Mesenchymal stem cell (in vitro differentiated cells and primary cell): ENCODE results near the gene TDRD9.

Experiments
- DNase-seq: peaks from one replicate; pipeline ENCODE4 v3.0.0-alpha.2; 2013
- H2AFZ ChIP-seq: one replicate; pipeline ENCODE4 v1.6.1; 2013; ENCODE audit warnings: low read depth, mild to moderate bottlenecking, control low read depth, inconsistent platforms, low read length, moderate library complexity
- H2AK5ac ChIP-seq: 2 replicates; pipeline ENCODE4 v1.6.1; 2013; ENCODE audit warnings: low read length, moderate library complexity, mild to moderate bottlenecking, inconsistent platforms; ENCODE audit not compliant: severe bottlenecking
- H2BK120ac ChIP-seq: one replicate; pipeline ENCODE4 v1.6.1; 2013; ENCODE audit warnings: low read depth, mild to moderate bottlenecking, inconsistent platforms, low read length, moderate library complexity
- H2BK12ac ChIP-seq, 2 experiments: one replicate each; pipeline ENCODE4 v1.6.1; 2013; ENCODE audit warnings: inconsistent platforms in 2 of 2, low read length in 2 of 2, mild to moderate bottlenecking in 2 of 2, moderate library complexity in 2 of 2, control low read depth in 1 of 2
- H2BK15ac ChIP-seq: one replicate; pipeline ENCODE4 v1.6.1; 2013; ENCODE audit warnings: mild to moderate bottlenecking, low read depth, inconsistent platforms; ENCODE audit not compliant: poor library complexity, severe bottlenecking
- H2BK5ac ChIP-seq: 2 replicates; pipeline ENCODE4 v1.6.1; 2013; ENCODE audit warnings: low read depth, mild to moderate bottlenecking, low read length, control low read depth, inconsistent platforms; ENCODE audit not compliant: poor library complexity, severe bottlenecking
- H3K14ac ChIP-seq, 2 experiments: one replicate each; pipeline ENCODE4 v1.6.1; 2013; ENCODE audit warnings: inconsistent platforms in 2 of 2, low read length in 2 of 2, control low read depth in 1 of 2, mild to moderate bottlenecking in 1 of 2, moderate library complexity in 1 of 2
- H3K18ac ChIP-seq, 2 experiments: one replicate each; pipeline ENCODE4 v1.6.1; 2013; ENCODE audit warnings: inconsistent platforms in 2 of 2, low read length in 2 of 2, control low read depth in 1 of 2, low read depth in 1 of 2, mild to moderate bottlenecking in 1 of 2
- H3K23ac ChIP-seq, 2 experiments: one replicate each; pipeline ENCODE4 v1.6.1; 2013; ENCODE audit warnings: inconsistent platforms in 2 of 2, low read length in 2 of 2, mild to moderate bottlenecking in 2 of 2, moderate library complexity in 2 of 2, control low read depth in 1 of 2
- H3K27ac ChIP-seq: 2 replicates; pipeline ENCODE4 v1.5.1; 2013; ENCODE audit warnings: mild to moderate bottlenecking, moderate library complexity, low read length, control low read depth, inconsistent platforms; ENCODE audit not compliant: poor library complexity, severe bottlenecking
- H3K27me3 ChIP-seq, 2 experiments: 2 replicates each; pipeline versions ENCODE4 v1.6.1 to v1.7.0; 2013; ENCODE audit warnings: low read length in 2 of 2, mild to moderate bottlenecking in 2 of 2, moderate library complexity in 2 of 2, control low read depth in 1 of 2, inconsistent platforms in 1 of 2; ENCODE audit not compliant: control insufficient read depth in 1 of 2, insufficient read depth in 1 of 2
- H3K36me3 ChIP-seq, 2 experiments: 2 replicates each; pipeline versions ENCODE4 v1.6.1 to v1.7.0; 2013; ENCODE audit warnings: low read length in 2 of 2, control low read depth in 1 of 2, inconsistent platforms in 1 of 2, low read depth in 1 of 2, mild to moderate bottlenecking in 1 of 2; ENCODE audit not compliant: insufficient read depth in 2 of 2, control insufficient read depth in 1 of 2
- H3K4ac ChIP-seq, 2 experiments: one replicate each; pipeline ENCODE4 v1.6.1; 2013; ENCODE audit warnings: inconsistent platforms in 2 of 2, low read length in 2 of 2, mild to moderate bottlenecking in 2 of 2, moderate library complexity in 2 of 2, control low read depth in 1 of 2, low read depth in 1 of 2
- H3K4me1 ChIP-seq: 2 replicates; pipeline ENCODE4 v1.6.1; 2013; ENCODE audit warnings: low read depth, low read length, control low read depth; ENCODE audit not compliant: control insufficient read depth, insufficient read depth
- H3K4me2 ChIP-seq: 2 replicates; pipeline ENCODE4 v1.6.1; 2013; ENCODE audit warnings: low read length, mild to moderate bottlenecking, inconsistent platforms; ENCODE audit not compliant: poor library complexity, severe bottlenecking
- H3K4me3 ChIP-seq, 2 experiments: 2 replicates each; pipeline versions ENCODE4 v1.5.1 to v1.7.0; 2013; ENCODE audit warnings: low read length in 2 of 2, mild to moderate bottlenecking in 2 of 2, control low read depth in 1 of 2, low read depth in 1 of 2; ENCODE audit not compliant: insufficient read depth in 1 of 2
- H3K79me1 ChIP-seq: replicated peaks from 2 replicates; pipeline ENCODE4 v1.6.1; 2013; ENCODE audit warnings: mild to moderate bottlenecking, control low read depth, low read length, inconsistent platforms; ENCODE audit not compliant: poor library complexity, severe bottlenecking
- H3K9ac ChIP-seq: 2 replicates; pipeline ENCODE4 v1.7.0; 2013; ENCODE audit warnings: mild to moderate bottlenecking, low read length, moderate library complexity
- H3K9me3 ChIP-seq: 2 replicates; pipeline ENCODE4 v1.7.0; 2013; ENCODE audit warnings: mild to moderate bottlenecking, low read length; ENCODE audit not compliant: control insufficient read depth
- H4K8ac ChIP-seq: one replicate; pipeline ENCODE4 v1.6.1; 2013; ENCODE audit warnings: inconsistent platforms, mild to moderate bottlenecking, low read length, moderate library complexity
- H4K91ac ChIP-seq: one replicate; pipeline ENCODE4 v1.6.1; 2013; ENCODE audit warnings: mild to moderate bottlenecking, low read length, inconsistent platforms
- whole genome bisulfite sequencing: methylation state at CpG from one replicate; pipeline ENCODE4 v1.1.7; 2013; ENCODE audit warnings: mixed read lengths; 5-methylcytosine and 5-hydroxymethylcytosine counted together

The TDRD9 gene

GRCh38 chr14:104048758-104049507, 120.7 kb downstream of the TDRD9 start:
- H3K36me3 ChIP-seq: no peaks in the 10 kb centered on the region
- H3K4me3 ChIP-seq: no peak overlapping the region
- peaks cover under 1% of the 10 kb centered on the region for H3K4me1 ChIP-seq
- H2BK5ac ChIP-seq: no peak overlapping the region
- no peak overlapping the region for H3K23ac ChIP-seq
- H3K9ac ChIP-seq: no peak overlapping the region
- H3K27ac ChIP-seq: no peak overlapping the region
- H3K14ac ChIP-seq: no peak overlapping the region
- no peak overlapping the region for H3K4me2 ChIP-seq
- H2BK15ac ChIP-seq: no peak overlapping the region
- H3K18ac ChIP-seq: no peak overlapping the region
- peaks cover 0 to 31% of the 10 kb centered on the region in 2 experiments for H3K27me3 ChIP-seq
- no peaks in the 10 kb centered on the region for H3K9me3 ChIP-seq
- H3K4ac ChIP-seq: no peak overlapping the region
- WGBS: 100% methylated on average over 1 of the region's 2 CpGs
- H4K91ac ChIP-seq: no peak overlapping the region
- no peak overlapping the region for H2BK120ac ChIP-seq
- H2AK5ac ChIP-seq: no peak overlapping the region
- no peak overlapping the region for H2BK12ac ChIP-seq
- no peaks in the 10 kb centered on the region for H3K79me1 ChIP-seq
- peak; percentile 61 for DNase-seq
- H4K8ac ChIP-seq: no peak overlapping the region
- no peak overlapping the region for H2AFZ ChIP-seq

DNA sequence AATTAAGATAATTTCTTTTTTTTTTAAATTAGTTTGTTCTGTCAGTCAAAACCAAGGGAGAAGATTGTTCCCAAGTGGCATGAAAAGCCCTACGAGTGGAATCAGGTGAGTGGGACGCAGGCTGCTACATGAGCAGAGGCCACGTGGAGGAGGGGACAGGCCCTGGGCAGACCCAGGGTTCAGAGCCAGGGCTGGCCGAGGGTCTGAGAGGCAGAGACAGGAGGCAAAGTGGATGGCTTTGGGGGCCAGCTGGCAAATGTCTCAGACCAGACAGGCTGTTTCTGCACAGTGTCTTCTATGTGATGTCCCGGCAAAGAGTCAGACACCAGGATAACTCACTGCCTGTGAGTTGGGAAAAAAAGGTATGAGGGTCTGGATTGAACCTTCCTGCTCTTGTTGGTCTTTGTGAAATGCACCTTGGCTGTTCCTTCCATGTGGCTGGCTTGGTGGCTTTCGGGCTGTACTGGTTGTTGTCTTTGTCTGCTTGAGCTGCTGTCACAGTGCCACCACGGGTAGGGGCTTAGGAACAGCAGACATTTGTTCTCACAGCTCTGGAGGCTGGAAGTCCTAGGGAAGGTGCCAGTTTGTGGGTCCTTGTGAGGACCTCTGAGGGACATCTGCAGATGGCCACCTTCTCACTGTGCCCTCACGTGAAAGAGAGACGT, 121.5 kb downstream of the TDRD9 start:
- no peak overlapping the region for H3K4me3 ChIP-seq
- 51% methylated on average over 9 of the region's 9 CpGs for WGBS
- H4K8ac ChIP-seq: no peak overlapping the region
- no peak overlapping the region for H2BK15ac ChIP-seq
- H3K4ac ChIP-seq: no peak overlapping the region
- H3K18ac ChIP-seq: no peak overlapping the region
- H3K9ac ChIP-seq: no peak overlapping the region
- H2BK12ac ChIP-seq: no peak overlapping the region
- no peak overlapping the region for H2AFZ ChIP-seq
- no peak overlapping the region for H4K91ac ChIP-seq
- no peak overlapping the region for H2BK5ac ChIP-seq
- peak; percentile 7 for DNase-seq
- H3K4me2 ChIP-seq: no peak overlapping the region
- H3K4me1 ChIP-seq: no peaks in the 10 kb centered on the region
- no peak overlapping the region for H3K14ac ChIP-seq
- peaks cover 0 to 33% of the 10 kb centered on the region in 2 experiments for H3K27me3 ChIP-seq
- H3K36me3 ChIP-seq: no peaks in the 10 kb centered on the region
- no peak overlapping the region for H2AK5ac ChIP-seq
- no peaks in the 10 kb centered on the region for H3K79me1 ChIP-seq
- no peak overlapping the region for H2BK120ac ChIP-seq
- H3K9me3 ChIP-seq: no peaks in the 10 kb centered on the region
- no peak overlapping the region for H3K27ac ChIP-seq
- H3K23ac ChIP-seq: no peak overlapping the region

DNA sequence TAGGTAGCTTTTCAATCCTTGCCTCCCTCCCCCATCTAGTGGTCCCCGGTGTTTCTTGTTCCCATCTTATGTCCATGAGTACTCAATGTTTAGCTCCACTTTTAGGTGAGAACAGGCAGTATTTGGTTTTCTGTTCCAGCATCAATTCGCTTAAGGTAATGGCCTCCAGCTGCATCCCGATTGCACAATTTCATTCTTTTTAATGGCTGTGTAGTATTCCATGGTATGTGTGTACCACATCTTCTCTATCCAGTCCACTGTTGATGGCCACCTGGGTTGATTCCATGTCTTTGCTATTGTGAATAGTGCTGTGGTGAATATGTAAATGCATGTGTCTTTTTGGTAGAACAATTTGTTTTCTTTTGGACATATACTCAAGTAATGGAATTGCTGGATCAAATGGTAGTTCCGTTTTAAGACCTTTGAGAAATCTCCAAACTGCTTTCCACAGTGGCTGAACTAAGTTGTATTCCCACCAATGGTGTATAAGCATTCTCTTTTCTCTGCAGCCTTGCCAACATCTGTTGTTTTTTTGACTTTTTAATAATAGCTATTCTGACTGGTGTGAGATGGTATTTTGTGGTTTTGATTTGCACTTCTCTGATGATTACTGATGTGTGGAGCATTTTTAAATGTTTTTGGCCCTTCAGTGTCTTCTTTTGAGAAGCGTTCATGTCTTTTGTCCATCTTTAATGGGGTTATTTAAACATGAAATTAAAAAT, 123.0 kb downstream of the TDRD9 start:
- Histone ChIP-seq H3K4ac (no peak overlapping the region), H2BK5ac (no peak overlapping the region), H4K91ac (no peak overlapping the region), H3K79me1 (no peaks in the 10 kb centered on the region), H2BK15ac (no peak overlapping the region), H4K8ac (no peak overlapping the region), H2AFZ (no peak overlapping the region), H2BK120ac (no peak overlapping the region), H3K14ac (no peak overlapping the region), H3K27me3 (peaks cover 0 to 42% of the 10 kb centered on the region in 2 experiments), H3K4me1 (no peaks in the 10 kb centered on the region), H3K9me3 (no peaks in the 10 kb centered on the region), H3K23ac (no peak overlapping the region), H2BK12ac (no peak overlapping the region), H2AK5ac (no peak overlapping the region), H3K4me3 (no peak overlapping the region), H3K18ac (no peak overlapping the region), H3K36me3 (no peaks in the 10 kb centered on the region), H3K4me2 (no peak overlapping the region), H3K9ac (no peak overlapping the region), H3K27ac (no peak overlapping the region)
- 80% methylated on average over 4 of the region's 5 CpGs for WGBS
- DNase-seq: no peak
